Gastrocnemius medialis (tissue), 4 donors: ENCODE measurements around the gene TPRG1L.

Source experiments
- POLR2A ChIP-seq, 2 donors: fragments of 450-650 bp; IDR thresholded peaks; one replicate each; pipeline ENCODE4 v1.6.1; 2017; ENCODE audit warnings: antibody characterized with exemption in 2 of 2, mild to moderate bottlenecking in 2 of 2, moderate library complexity in 2 of 2
- TF ChIP-seq, protein P1 (sequence below), 5 experiments: fragments of 450-650 bp in 3 of 5; fragments of 200-600 bp in 2 of 5; sonication (generic) in 2 of 5; IDR thresholded peaks in 4 of 5; conservative IDR thresholded peaks in 1 of 5; 1 replicate in 4 of 5; 2 replicates in 1 of 5; pipeline ENCODE4 v1.5.1; 2016 to 2019; ENCODE audit warnings: antibody characterized with exemption in 5 of 5, mild to moderate bottlenecking in 3 of 5, moderate library complexity in 3 of 5

DNA sequence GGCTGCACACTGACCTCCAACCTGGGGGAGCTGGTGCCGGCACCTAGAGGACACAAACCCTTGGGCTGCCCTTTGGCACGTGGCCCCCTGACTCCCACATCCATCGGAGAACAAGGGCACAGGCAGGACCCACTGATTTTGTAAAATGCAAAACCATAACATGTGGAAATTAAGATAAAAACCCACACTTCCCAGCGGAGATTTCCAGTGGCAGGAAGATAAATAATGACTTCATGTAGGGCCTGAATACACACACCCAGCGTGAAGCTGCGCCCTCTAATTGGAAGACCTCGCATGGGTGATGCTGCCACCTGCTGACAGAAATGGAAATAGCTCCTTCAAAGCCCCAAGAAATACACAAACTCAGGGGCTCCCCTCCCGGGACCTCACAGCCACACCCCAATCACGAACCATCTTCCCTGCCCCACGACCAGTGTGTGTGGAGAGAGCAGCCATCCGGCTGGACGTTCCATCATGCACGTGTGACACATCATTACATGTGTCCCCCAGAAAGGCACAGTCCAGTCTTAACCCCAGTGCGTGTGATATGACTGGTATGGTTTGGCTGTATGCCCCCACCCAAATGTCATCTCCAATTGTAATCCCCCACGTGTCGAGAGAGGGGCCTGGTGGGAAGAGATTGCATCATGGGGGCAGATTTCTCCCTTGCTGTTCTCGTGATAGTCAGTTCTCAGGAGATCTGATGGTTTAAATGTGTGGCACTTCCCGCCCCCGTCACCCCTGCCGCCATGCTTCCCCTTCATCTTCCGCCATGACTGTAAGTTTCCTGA lies 5.7 kb upstream of the TPRG1L start:
- TF ChIP-seq, protein P1, sequence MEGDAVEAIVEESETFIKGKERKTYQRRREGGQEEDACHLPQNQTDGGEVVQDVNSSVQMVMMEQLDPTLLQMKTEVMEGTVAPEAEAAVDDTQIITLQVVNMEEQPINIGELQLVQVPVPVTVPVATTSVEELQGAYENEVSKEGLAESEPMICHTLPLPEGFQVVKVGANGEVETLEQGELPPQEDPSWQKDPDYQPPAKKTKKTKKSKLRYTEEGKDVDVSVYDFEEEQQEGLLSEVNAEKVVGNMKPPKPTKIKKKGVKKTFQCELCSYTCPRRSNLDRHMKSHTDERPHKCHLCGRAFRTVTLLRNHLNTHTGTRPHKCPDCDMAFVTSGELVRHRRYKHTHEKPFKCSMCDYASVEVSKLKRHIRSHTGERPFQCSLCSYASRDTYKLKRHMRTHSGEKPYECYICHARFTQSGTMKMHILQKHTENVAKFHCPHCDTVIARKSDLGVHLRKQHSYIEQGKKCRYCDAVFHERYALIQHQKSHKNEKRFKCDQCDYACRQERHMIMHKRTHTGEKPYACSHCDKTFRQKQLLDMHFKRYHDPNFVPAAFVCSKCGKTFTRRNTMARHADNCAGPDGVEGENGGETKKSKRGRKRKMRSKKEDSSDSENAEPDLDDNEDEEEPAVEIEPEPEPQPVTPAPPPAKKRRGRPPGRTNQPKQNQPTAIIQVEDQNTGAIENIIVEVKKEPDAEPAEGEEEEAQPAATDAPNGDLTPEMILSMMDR (IDR thresholded peaks at IDR 0.05 in 4 of 5, conservative IDR thresholded peaks at IDR 0.05 in 1 of 5), result peak; percentile 66 to 91 (median 84)
- no peak for TF ChIP-seq POLR2A (IDR thresholded peaks at IDR 0.05)
